MM.1S (cell line): ENCODE data around the gene EPHB6.

Experiments used
- EZH2phosphoT487 ChIP-seq: fragments of 300-600 bp; sonication (generic); IDR thresholded peaks from 2 replicates; pipeline ENCODE4 v1.6.1; 2018; ENCODE audit warnings: antibody characterized with exemption, low read length
- TF ChIP-seq, protein P1 (sequence below): fragments of 300-600 bp; sonication (generic); IDR thresholded peaks from 2 replicates; pipeline ENCODE4 v1.5.1; 2016; ENCODE audit warnings: antibody characterized with exemption, low read length, mixed read lengths

- TF ChIP-seq, protein P1, sequence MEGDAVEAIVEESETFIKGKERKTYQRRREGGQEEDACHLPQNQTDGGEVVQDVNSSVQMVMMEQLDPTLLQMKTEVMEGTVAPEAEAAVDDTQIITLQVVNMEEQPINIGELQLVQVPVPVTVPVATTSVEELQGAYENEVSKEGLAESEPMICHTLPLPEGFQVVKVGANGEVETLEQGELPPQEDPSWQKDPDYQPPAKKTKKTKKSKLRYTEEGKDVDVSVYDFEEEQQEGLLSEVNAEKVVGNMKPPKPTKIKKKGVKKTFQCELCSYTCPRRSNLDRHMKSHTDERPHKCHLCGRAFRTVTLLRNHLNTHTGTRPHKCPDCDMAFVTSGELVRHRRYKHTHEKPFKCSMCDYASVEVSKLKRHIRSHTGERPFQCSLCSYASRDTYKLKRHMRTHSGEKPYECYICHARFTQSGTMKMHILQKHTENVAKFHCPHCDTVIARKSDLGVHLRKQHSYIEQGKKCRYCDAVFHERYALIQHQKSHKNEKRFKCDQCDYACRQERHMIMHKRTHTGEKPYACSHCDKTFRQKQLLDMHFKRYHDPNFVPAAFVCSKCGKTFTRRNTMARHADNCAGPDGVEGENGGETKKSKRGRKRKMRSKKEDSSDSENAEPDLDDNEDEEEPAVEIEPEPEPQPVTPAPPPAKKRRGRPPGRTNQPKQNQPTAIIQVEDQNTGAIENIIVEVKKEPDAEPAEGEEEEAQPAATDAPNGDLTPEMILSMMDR = no peak
- TF ChIP-seq EZH2phosphoT487 = no peak
These were observed 27.4 kb downstream of the EPHB6 start for GRCh38 chr7:142882338-142882678.
